Karpas-422 (cell line): ENCODE data around the gene CTSS. TPM values are rescaled to one million over a fixed set of nuclear protein-coding genes. Genes with fewer than 3 reads are reported as not detected.

ENCODE experiments used
- DNase-seq: peaks from one replicate; pipeline ENCODE4 v3.0.0-alpha.2; 2015
- H2AFZ ChIP-seq: fragments of 200-600 bp; sonication (generic); 2 replicates; pipeline ENCODE4 v1.6.1; 2014; ENCODE audit warnings: antibody characterized with exemption, low read length, mixed read lengths
- H3K27ac ChIP-seq: fragments of 200-600 bp; sonication (generic); 2 replicates; pipeline ENCODE4 v1.5.1; 2014; ENCODE audit warnings: mild to moderate bottlenecking, low read length, moderate library complexity
- H3K27me3 ChIP-seq: fragments of 200-600 bp; sonication (generic); 2 replicates; pipeline ENCODE4 v1.6.1; 2014; ENCODE audit warnings: low read length, mixed read lengths
- H3K36me3 ChIP-seq: fragments of 200-600 bp; sonication (generic); 2 replicates; pipeline ENCODE4 v1.6.1; 2014; ENCODE audit warnings: low read length, mixed read lengths; ENCODE audit not compliant: insufficient read depth
- H3K4me1 ChIP-seq: fragments of 200-600 bp; sonication (generic); 2 replicates; pipeline ENCODE4 v1.6.1; 2014; ENCODE audit warnings: mild to moderate bottlenecking, low read length, mixed read lengths
- H3K4me2 ChIP-seq: fragments of 200-600 bp; sonication (generic); 2 replicates; pipeline ENCODE4 v1.6.1; 2014; ENCODE audit warnings: low read length, low read depth, mild to moderate bottlenecking; ENCODE audit not compliant: poor library complexity, severe bottlenecking
- H3K4me3 ChIP-seq: fragments of 200-600 bp; sonication (generic); 2 replicates; pipeline ENCODE4 v1.5.1; 2014; ENCODE audit warnings: mild to moderate bottlenecking, antibody characterized with exemption, low read length, mixed read lengths
- H3K79me2 ChIP-seq: fragments of 200-600 bp; sonication (generic); 2 replicates; pipeline ENCODE4 v1.6.1; 2014; ENCODE audit warnings: mild to moderate bottlenecking, low read length, mixed read lengths
- H3K9ac ChIP-seq: fragments of 200-600 bp; sonication (generic); 2 replicates; pipeline ENCODE4 v1.6.0; 2014; ENCODE audit warnings: low read length
- H3K9me2 ChIP-seq: fragments of 200-600 bp; sonication (generic), shearing (Covaris generic); replicated peaks from 2 replicates; pipeline ENCODE4 v1.6.0; 2014; ENCODE audit warnings: mild to moderate bottlenecking, low read length, moderate library complexity; ENCODE audit not compliant: insufficient read depth
- H3K9me3 ChIP-seq: fragments of 300-700, 200-600 bp; sonication (generic); 2 replicates; pipeline ENCODE4 v1.6.1; 2014; ENCODE audit warnings: low read length, mixed read lengths
- H4K20me1 ChIP-seq: fragments of 200-600 bp; sonication (generic); 2 replicates; pipeline ENCODE4 v1.6.1; 2014; ENCODE audit warnings: mild to moderate bottlenecking, antibody characterized with exemption, low read length, low read depth; ENCODE audit not compliant: insufficient read depth
- small RNA-seq: library from RNA; depleted of rRNA; stranded (forward); fragments of <200 nt; gene quantifications from one replicate; pipeline ENCODE3, GENCODE V24; 2014
- total RNA-seq: library from RNA; depleted of rRNA; stranded (reverse); fragments of >200 nt; shearing (Covaris generic); gene quantifications from 2 replicates; pipeline ENCODE4 v1.2.3, GENCODE V29; 2014; ENCODE audit warnings: low replicate concordance; rRNA removed

Gene CTSS
- total RNA-seq, 1 experiment from 2014 or later = 136 TPM

DNA sequence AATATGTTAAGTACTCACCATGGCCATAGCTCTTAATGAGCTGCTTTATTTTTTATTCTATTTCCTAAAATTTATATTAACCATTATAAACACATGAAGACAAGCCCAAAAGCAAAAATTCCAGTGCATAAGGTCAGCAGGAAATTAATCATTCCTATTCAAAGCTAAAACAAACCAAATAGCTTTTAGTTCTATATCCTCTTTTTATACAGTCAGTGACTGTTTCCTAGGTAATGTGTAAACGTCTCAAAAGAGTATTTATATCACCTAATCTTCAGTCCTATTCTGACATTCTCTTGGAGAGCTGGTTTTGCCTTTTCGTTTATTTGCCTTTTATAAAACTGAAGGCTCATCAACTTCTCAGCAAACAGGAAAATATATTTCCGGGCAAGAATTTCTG, 72.9 kb downstream of the CTSS start:
- Histone ChIP-seq H3K9me2 (no peaks in the 10 kb centered on the region), H3K4me1 (peaks cover 23% of the 10 kb centered on the region), H3K79me2 (peaks cover 45% of the 10 kb centered on the region), H4K20me1 (no peaks in the 10 kb centered on the region), H3K36me3 (peaks cover 46% of the 10 kb centered on the region), H3K4me2 (peak overlapping the region; percentile 2), H3K9ac (no peak overlapping the region), H3K27ac (no peak overlapping the region), H3K4me3 (no peak overlapping the region), H3K27me3 (no peaks in the 10 kb centered on the region), H2AFZ (no peak overlapping the region), H3K9me3 (no peaks in the 10 kb centered on the region)
- DNase-seq = no peak

DNA sequence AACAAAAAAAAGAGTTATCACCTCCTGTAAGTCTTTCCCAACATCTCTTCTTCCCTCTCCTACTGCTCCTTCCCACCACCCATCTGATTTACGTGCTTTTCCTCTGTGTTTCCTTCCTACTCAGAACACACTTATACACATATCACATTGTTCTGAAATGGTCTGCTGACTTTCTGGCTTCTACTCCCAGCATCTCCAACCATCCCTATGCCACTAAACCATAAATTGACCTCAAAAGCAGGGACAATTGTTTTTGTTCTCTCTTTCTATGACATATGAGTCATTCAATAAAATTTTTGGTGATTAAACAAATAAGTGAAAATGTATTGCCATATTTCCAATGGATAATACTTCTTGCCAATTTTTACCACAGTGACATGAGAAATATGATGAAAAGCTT, 76.8 kb downstream of the CTSS start:
- Histone ChIP-seq H3K9me2 (no peaks in the 10 kb centered on the region), H3K4me2 (no peak overlapping the region), H3K4me1 (peaks cover 21% of the 10 kb centered on the region), H3K36me3 (peaks cover 45% of the 10 kb centered on the region), H3K4me3 (no peak overlapping the region), H3K79me2 (peaks cover 28% of the 10 kb centered on the region), H3K27ac (no peak overlapping the region), H3K9ac (no peak overlapping the region), H4K20me1 (no peaks in the 10 kb centered on the region), H3K27me3 (no peaks in the 10 kb centered on the region), H3K9me3 (no peaks in the 10 kb centered on the region), H2AFZ (no peak overlapping the region)
- DNase-seq = no peak

GRCh38 chr1:150686275-150686674, 79.3 kb downstream of the CTSS start:
- Histone ChIP-seq H3K4me3 (no peak overlapping the region), H2AFZ (no peak overlapping the region), H3K79me2 (peaks cover 36% of the 10 kb centered on the region), H3K4me2 (no peak overlapping the region), H3K9ac (no peak overlapping the region), H3K4me1 (peaks cover 14% of the 10 kb centered on the region), H3K9me2 (no peaks in the 10 kb centered on the region), H3K36me3 (peaks cover 26% of the 10 kb centered on the region; the same call in 1 of the 2 replicates), H3K27me3 (no peaks in the 10 kb centered on the region), H4K20me1 (no peaks in the 10 kb centered on the region), H3K27ac (no peak overlapping the region), H3K9me3 (no peaks in the 10 kb centered on the region)
- no peak for DNase-seq

DNA sequence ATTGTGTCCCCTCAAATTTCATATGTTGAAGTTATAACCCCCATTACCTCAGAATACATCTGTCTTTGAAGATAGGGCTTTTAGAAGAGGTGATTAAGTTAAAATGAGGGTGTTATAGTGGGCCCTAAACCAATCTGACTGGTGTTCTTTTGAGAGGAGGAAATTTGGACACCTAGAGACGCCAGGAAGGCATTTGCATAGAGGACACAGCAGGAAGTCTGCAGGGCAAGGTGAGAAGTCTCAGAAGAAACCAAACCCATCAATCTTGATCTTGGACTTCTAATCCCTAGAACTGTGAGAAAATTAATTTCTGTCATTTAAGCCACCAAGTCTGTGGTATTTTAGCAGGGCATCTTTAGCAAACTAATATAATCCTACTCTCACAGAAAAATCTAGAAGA, 81.7 kb downstream of the CTSS start:
- Histone ChIP-seq H3K9ac (no peak overlapping the region), H3K36me3 (peaks cover 23% of the 10 kb centered on the region; the same call in 1 of the 2 replicates), H3K4me3 (no peak overlapping the region), H3K9me3 (no peaks in the 10 kb centered on the region), H3K4me2 (peak overlapping the region; percentile 15), H3K27ac (peak overlapping the region; percentile 49), H3K4me1 (peaks cover 14% of the 10 kb centered on the region), H3K27me3 (no peaks in the 10 kb centered on the region), H4K20me1 (no peaks in the 10 kb centered on the region), H2AFZ (no peak overlapping the region), H3K9me2 (no peaks in the 10 kb centered on the region), H3K79me2 (peaks cover 36% of the 10 kb centered on the region)
- DNase-seq = peak; percentile 45

Small RNAs within 50 kb of the gene (small RNA-seq; reads per million reads assigned to genes)
- gene RNU6-1042P (not detected), gene RNU6-1309P (not detected)

Other genes starting within 250 kb of the CTSS start
- not detected in 2 replicates for gene ADAMTSL4, start 216.4 kb downstream of the CTSS start, total RNA-seq
- 141 and 150 TPM in 2 replicates for gene MCL1, start 186.2 kb downstream of the CTSS start, total RNA-seq
- gene ENSA, start 136.2 kb downstream of the CTSS start, total RNA-seq = 113 and 121 TPM in 2 replicates
- gene GOLPH3L, start 68.6 kb downstream of the CTSS start, total RNA-seq = 15.2 and 28.1 TPM in 2 replicates
- gene HORMAD1, start 44.9 kb downstream of the CTSS start, total RNA-seq = 0.51 and 2.8 TPM in 2 replicates
- gene CTSK, start 42.5 kb upstream of the CTSS start, total RNA-seq = 3.7 and 6.5 TPM in 2 replicates
- 26.7 and 32.0 TPM in 2 replicates for gene ARNT, start 110.8 kb upstream of the CTSS start, total RNA-seq
- gene CTXND2, start 121.4 kb upstream of the CTSS start, total RNA-seq = not detected in 2 replicates
- gene SETDB1, start 160.6 kb upstream of the CTSS start, total RNA-seq = 47.0 and 60.1 TPM in 2 replicates
- 91.6 and 140 TPM in 2 replicates for gene CERS2, start 209.1 kb upstream of the CTSS start, total RNA-seq
- 0.19 and 0.47 TPM in 2 replicates for gene ANXA9, start 216.5 kb upstream of the CTSS start, total RNA-seq
- 9.9 and 13.0 TPM in 2 replicates for gene MINDY1, start 241.1 kb upstream of the CTSS start, total RNA-seq
- 28.8 and 35.0 TPM in 2 replicates for gene PRUNE1, start 242.7 kb upstream of the CTSS start, total RNA-seq